GM12892 (cell line): ENCODE data around the gene CISD1.
"Not testable (repeated sequence)": the region's sequence is repeated elsewhere in the genome, so short reads cannot be mapped to it uniquely, and the experiment has no call there.

Experiments used
- DNase-seq: peaks from one replicate; pipeline ENCODE4 v3.0.0; 2011; ENCODE audit not compliant: insufficient read length
- FAIRE-seq: peaks from 2 replicates; lab custom pipeline; 2011; peaks lifted over from hg19 to GRCh38; lab: Jason Lieb, UNC
- POLR2A ChIP-seq: IDR thresholded peaks from 2 replicates; pipeline ENCODE4 v1.6.1; 2011; ENCODE audit warnings: low read depth, low read length, control low read depth
- POLR2AphosphoS5 ChIP-seq: IDR thresholded peaks from 2 replicates; pipeline ENCODE4 v1.6.1; 2011; ENCODE audit warnings: low read depth, low read length, control low read depth
- TAF1 ChIP-seq: IDR thresholded peaks from 2 replicates; pipeline ENCODE4 v1.6.1; 2011; ENCODE audit warnings: low read depth, mild to moderate bottlenecking, control low read depth, low read length, borderline replicate concordance

Gene CISD1

DNA sequence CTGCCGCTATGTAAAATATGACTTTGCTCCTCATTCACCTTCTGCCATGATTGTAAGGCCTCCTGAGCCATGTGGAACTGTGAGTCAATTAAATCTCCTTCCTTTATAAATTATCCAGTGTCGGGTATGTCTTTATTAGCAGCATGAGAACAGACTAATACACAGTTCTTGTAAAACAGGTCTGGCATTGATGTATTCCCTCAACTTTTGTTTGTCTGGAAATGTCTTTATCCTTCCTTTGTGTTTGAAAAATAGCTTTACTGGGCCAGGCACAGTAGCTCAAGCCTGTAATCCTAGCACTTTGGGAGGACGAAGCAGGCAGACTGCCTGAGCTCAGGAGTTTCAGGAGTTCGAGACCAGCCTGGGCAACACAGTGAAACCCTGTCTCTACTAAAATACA lies 15.8 kb upstream of the CISD1 start:
- FAIRE-seq (no peak), DNase-seq (no peak)
- no peak for TF ChIP-seq POLR2A
- TF ChIP-seq POLR2AphosphoS5 = no peak
- TF ChIP-seq TAF1 = no peak

DNA sequence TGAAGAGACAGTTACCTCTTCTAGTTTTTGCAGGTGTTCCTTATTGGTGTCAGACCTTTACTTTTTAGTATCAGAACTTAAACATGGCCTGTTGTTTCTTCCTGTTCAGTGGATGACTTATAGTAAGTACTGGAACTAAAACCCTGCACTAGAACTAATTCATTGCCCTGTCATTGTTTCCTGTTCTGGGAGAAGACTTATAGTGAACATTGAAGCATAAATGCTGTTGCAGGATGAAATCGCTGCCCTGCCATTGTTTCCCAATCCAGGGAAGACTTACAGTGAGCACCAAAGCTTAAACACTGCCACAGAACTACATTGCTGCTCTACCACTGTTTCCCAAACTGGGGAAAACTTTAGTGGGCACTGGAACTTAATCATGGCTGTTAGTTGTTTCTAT lies 14.3 kb upstream of the CISD1 start:
- TF ChIP-seq TAF1 (no peak), POLR2A (no peak), POLR2AphosphoS5 (no peak)
- DNase-seq = no peak
- FAIRE-seq = no peak

- FAIRE-seq, DNase-seq: not testable (repeated sequence)
Measured at GRCh38 chr10:58256013-58256780, 12.8 kb upstream of the CISD1 start.

- FAIRE-seq (no peak), DNase-seq (no peak)
- TF ChIP-seq TAF1 = no peak
- no peak for TF ChIP-seq POLR2AphosphoS5
- no peak for TF ChIP-seq POLR2A
Measured at GRCh38 chr10:58258977-58259692, 9.8 kb upstream of the CISD1 start.

GRCh38 chr10:58260334-58260733 lies 8.6 kb upstream of the CISD1 start:
- FAIRE-seq (no peak), DNase-seq (no peak)
- TF ChIP-seq POLR2A (no peak), POLR2AphosphoS5 (no peak), TAF1 (no peak)

DNA sequence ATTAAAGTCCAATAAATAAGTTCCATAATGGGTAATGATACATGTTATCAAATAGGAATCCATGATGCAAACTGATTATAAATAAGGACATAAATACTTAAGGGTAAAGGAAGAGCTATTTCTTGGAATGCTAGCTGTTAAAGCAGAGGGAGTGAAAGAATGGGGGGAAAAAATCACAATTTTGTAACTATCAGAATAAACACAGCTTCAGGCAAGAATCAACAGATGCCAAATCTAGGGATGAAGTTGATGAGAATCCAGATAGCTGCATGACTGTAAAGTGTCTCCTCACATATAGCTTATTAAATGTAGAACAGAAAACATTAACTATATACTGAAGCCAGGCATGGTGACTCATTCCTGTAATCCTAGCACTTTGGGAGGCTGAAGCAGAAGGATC lies 6.2 kb upstream of the CISD1 start:
- no peak for DNase-seq
- TF ChIP-seq POLR2A = no peak
- no peak for FAIRE-seq

- DNase-seq (no peak), FAIRE-seq (no peak)
- TF ChIP-seq POLR2A (no peak), TAF1 (no peak), POLR2AphosphoS5 (no peak)
Measured at GRCh38 chr10:58264780-58265179, 4.2 kb upstream of the CISD1 start.

GRCh38 chr10:58265249-58265648 lies 3.7 kb upstream of the CISD1 start:
- no peak for TF ChIP-seq POLR2AphosphoS5
- no peak for TF ChIP-seq POLR2A
- no peak for TF ChIP-seq TAF1
- DNase-seq (no peak), FAIRE-seq (no peak)

GRCh38 chr10:58266003-58266825 lies 2.7 kb upstream of the CISD1 start:
- FAIRE-seq (peak; percentile 87), DNase-seq (no peak)
- no peak for TF ChIP-seq POLR2AphosphoS5
- no peak for TF ChIP-seq POLR2A
- no peak for TF ChIP-seq TAF1

DNA sequence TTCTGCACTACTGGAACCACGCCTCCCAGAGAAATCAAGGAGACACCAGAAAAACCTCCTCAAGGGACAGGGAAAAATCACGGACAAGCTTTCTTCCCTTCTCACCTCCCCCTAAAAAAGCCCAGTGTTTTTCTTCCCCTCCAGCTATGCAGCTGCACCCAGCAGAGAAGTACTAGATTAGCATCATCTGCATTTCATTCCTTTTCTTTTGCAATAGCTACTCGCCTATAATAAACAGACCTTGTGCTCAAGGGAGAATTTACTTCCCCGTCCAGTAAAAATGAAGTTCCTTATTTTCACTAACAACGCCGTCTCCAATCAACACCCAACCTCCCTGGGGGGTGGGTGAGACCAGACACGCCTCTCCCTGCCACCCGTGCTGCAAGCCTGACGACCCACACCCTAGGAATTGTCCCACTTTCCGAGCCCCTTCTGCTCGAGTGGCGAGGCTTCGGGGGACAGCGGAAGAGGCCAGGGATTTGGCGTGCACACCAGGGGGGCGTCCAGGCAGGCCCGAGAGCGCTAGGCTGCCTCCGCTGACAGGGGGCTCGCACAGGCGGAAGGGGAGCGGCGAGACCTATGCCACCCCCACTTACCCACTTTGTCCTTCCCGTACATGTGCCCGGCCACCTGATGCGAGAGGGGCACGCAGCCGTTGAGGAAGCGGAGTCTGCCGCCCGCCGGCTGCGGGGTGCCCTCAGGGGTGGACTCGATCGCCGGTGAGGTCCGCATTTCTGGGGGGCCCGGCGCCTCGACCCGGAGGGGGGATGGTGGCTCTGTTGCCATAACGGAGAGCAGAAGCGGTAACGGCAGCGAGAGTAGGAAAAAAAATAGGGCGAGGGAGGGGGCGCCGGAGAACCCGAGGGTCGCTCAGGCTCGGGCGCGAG lies 1.9 kb upstream of the CISD1 start:
- DNase-seq (no peak), FAIRE-seq (peak; percentile 61)
- TF ChIP-seq TAF1 (no peak), POLR2A (no peak), POLR2AphosphoS5 (no peak)

DNA sequence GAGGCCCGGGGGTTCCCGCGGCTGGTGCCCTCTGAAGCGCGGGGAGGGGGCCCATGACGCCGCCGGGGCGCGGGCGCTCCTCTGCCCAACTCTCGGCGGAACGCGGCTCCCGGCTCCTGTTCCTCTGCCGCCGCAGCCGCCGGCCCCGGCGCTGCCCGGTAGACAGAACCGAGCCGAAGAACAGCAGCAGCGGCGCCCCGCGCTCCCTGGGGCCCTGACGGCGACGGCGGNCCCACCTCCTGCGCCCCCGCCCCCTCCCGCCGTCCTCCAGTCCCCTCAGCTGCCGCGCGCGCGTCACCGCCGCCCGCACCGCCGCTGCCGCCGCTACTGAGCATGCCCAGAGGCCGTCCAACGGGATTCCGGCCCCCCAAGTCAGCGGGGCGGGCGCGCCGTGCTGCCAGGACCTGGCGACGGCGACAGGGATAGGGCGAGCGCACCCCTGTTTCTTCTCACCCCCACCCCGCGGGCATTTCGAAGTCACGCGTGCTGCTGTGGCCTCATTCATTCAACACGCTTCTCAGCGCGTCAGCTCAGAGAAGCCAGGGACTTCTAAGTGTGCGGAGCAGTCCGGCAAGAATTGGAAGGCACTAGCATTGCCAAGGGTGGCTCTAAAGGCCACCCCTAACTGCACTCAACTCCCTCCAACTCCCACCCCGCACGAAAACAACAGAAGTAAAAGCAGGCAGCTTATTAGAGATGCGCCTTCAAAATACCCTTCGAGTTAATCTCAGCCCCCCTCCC lies 1.1 kb upstream of the CISD1 start, which contains the start of gene IPMK:
Gene IPMK (minus strand): TSS at position 182 of the 741 bp plus-strand sequence. CDS start 283 bp downstream, outside the sequence.
- TF ChIP-seq TAF1 (0 out of 2 replicates have a peak, but pooled peaks have one; percentile 20), POLR2AphosphoS5 (no peak), POLR2A (peak; percentile 37; the same call in 1 of the 2 replicates)
- FAIRE-seq (peak; percentile 87), DNase-seq (peak; percentile 59)
